OCI-LY1 (cell line): ENCODE measurements around the gene RASSF5.
A peak's percentile ranks its signal among the peaks of the same experiment; 100 is the strongest.

ENCODE experiments used
- H2AFZ ChIP-seq: fragments of 200-600 bp; sonication (generic), shearing (Covaris generic); 2 replicates; pipeline ENCODE4 v1.6.0; 2014; ENCODE audit warnings: antibody characterized with exemption, mild to moderate bottlenecking, low read length
- H3F3A ChIP-seq: fragments of 200-600 bp; sonication (generic), shearing (Covaris generic); 2 replicates; pipeline ENCODE4 v1.6.0; 2014; ENCODE audit warnings: mild to moderate bottlenecking, antibody characterized with exemption, low read length, moderate library complexity; ENCODE audit not compliant: insufficient read depth
- H3K27ac ChIP-seq: fragments of 200-600 bp; sonication (generic); 2 replicates; pipeline ENCODE4 v1.5.1; 2014; ENCODE audit warnings: low read length, mixed run types, mild to moderate bottlenecking, low read depth; ENCODE audit not compliant: poor library complexity, severe bottlenecking
- H3K27me3 ChIP-seq: fragments of 200-600 bp; sonication (generic); 2 replicates; pipeline ENCODE4 v1.6.0; 2014; ENCODE audit warnings: antibody characterized with exemption, mild to moderate bottlenecking, low read length, moderate library complexity; ENCODE audit not compliant: insufficient read depth
- H3K36me3 ChIP-seq: fragments of 200-600 bp; sonication (generic); 2 replicates; pipeline ENCODE4 v1.6.1; 2014; ENCODE audit warnings: mild to moderate bottlenecking, antibody characterized with exemption, low read length, moderate library complexity, mixed read lengths; ENCODE audit not compliant: insufficient read depth
- H3K4me1 ChIP-seq: fragments of 200-600 bp; sonication (generic); 2 replicates; pipeline ENCODE4 v1.5.1; 2014; ENCODE audit warnings: mild to moderate bottlenecking, low read length, moderate library complexity; ENCODE audit not compliant: insufficient read depth, severe bottlenecking
- H3K4me2 ChIP-seq: fragments of 200-600 bp; sonication (generic), shearing (Covaris generic); 2 replicates; pipeline ENCODE4 v1.6.1; 2014; ENCODE audit warnings: low read length
- H3K4me3 ChIP-seq: fragments of 200-600 bp; sonication (generic); 2 replicates; pipeline ENCODE4 v1.5.1; 2014; ENCODE audit warnings: low read length, low read depth, mild to moderate bottlenecking, mixed read lengths; ENCODE audit not compliant: poor library complexity, severe bottlenecking
- H3K79me2 ChIP-seq: fragments of 200-600 bp; shearing (Covaris generic); 2 replicates; pipeline ENCODE4 v1.6.1; 2016; ENCODE audit warnings: mixed run types, low read length, mixed read lengths; ENCODE audit not compliant: insufficient read depth
- H3K9ac ChIP-seq: fragments of 200-600 bp; sonication (generic), shearing (Covaris generic); 2 replicates; pipeline ENCODE4 v1.6.1; 2014; ENCODE audit warnings: mild to moderate bottlenecking, low read length, mixed read lengths
- H3K9me2 ChIP-seq: fragments of 200-600 bp; sonication (generic), shearing (Covaris generic); 2 replicates; pipeline ENCODE4 v1.6.1; 2014; ENCODE audit warnings: low read depth, mild to moderate bottlenecking, low read length, mixed read lengths
- H3K9me3 ChIP-seq: fragments of 200-600 bp; shearing (Covaris generic); 2 replicates; pipeline ENCODE4 v1.6.1; 2014; ENCODE audit warnings: low read length, mixed read lengths
- H4K20me1 ChIP-seq: fragments of 200-600 bp; sonication (generic), shearing (Covaris generic); 2 replicates; pipeline ENCODE4 v1.6.0; 2016; ENCODE audit warnings: mild to moderate bottlenecking, low read length; ENCODE audit not compliant: insufficient read depth
- CTCF ChIP-seq: fragments of 200-600 bp; sonication (generic), shearing (Covaris generic); IDR thresholded peaks from 2 replicates; pipeline ENCODE4 v1.5.1; 2017; ENCODE audit warnings: mild to moderate bottlenecking, antibody characterized with exemption, low read length, moderate library complexity, mixed read lengths
- EZH2 ChIP-seq: fragments of 200-600 bp; sonication (generic), shearing (Covaris generic); IDR thresholded peaks from 2 replicates; pipeline ENCODE4 v1.8.0; 2017; ENCODE audit warnings: borderline replicate concordance, mixed run types, mild to moderate bottlenecking, antibody characterized with exemption, low read length, moderate library complexity, mixed read lengths

Gene RASSF5

GRCh38 chr1:206634365-206635079, 127.2 kb downstream of the RASSF5 start:
- Histone ChIP-seq H3K9ac (peak overlapping the region; percentile 58), H3K9me3 (no peaks in the 10 kb centered on the region), H4K20me1 (no peaks in the 10 kb centered on the region), H3K4me3 (peak overlapping the region; percentile 71), H3K9me2 (no peaks in the 10 kb centered on the region), H3K4me1 (peaks cover 34% of the 10 kb centered on the region), H3K27me3 (no peaks in the 10 kb centered on the region), H3K4me2 (peak overlapping the region; percentile 63), H3F3A (peaks cover 4% of the 10 kb centered on the region; the same call in 1 of the 2 replicates), H3K27ac (peak overlapping the region; percentile 20), H2AFZ (peak overlapping the region; percentile 72; the same call in 1 of the 2 replicates), H3K36me3 (no peaks in the 10 kb centered on the region), H3K79me2 (no peaks in the 10 kb centered on the region)
- no peak for TF ChIP-seq EZH2
- TF ChIP-seq CTCF = peak; percentile 91

GRCh38 chr1:206635080-206635977, 128.0 kb downstream of the RASSF5 start, which contains the start of gene DYRK3:
DYRK3 (plus strand) TSS chr1:206635536; CDS start chr1:206635704, 168 bp downstream.
- Histone ChIP-seq H3K4me2 (peak within 1 kb of the TSS; percentile 63), H3K4me3 (peak within 1 kb of the TSS; percentile 71), H3F3A (peaks cover 4% of the 10 kb centered on the region; the same call in 1 of the 2 replicates), H3K36me3 (no peaks in the 10 kb centered on the region), H3K9ac (peak within 1 kb of the TSS; percentile 58), H3K4me1 (peaks cover 34% of the 10 kb centered on the region), H3K9me2 (no peaks in the 10 kb centered on the region), H3K79me2 (no peaks in the 10 kb centered on the region), H3K27me3 (no peaks in the 10 kb centered on the region), H3K9me3 (no peaks in the 10 kb centered on the region), H3K27ac (peak within 1 kb of the TSS; percentile 27), H4K20me1 (no peaks in the 10 kb centered on the region), H2AFZ (peak within 1 kb of the TSS; percentile 72; the same call in 1 of the 2 replicates)
- no peak for TF ChIP-seq EZH2
- TF ChIP-seq CTCF = no peak

GRCh38 chr1:206635978-206636345, 128.6 kb downstream of the RASSF5 start:
- Histone ChIP-seq H3K9me3 (no peaks in the 10 kb centered on the region), H4K20me1 (no peaks in the 10 kb centered on the region), H3K9ac (peak overlapping the region; percentile 48; the same call in 1 of the 2 replicates), H3K27me3 (no peaks in the 10 kb centered on the region), H3K4me2 (peak overlapping the region; percentile 63), H3K4me1 (peaks cover 34% of the 10 kb centered on the region), H3K9me2 (no peaks in the 10 kb centered on the region), H3F3A (peaks cover 4% of the 10 kb centered on the region; the same call in 1 of the 2 replicates), H3K79me2 (no peaks in the 10 kb centered on the region), H3K27ac (no peak overlapping the region), H3K36me3 (no peaks in the 10 kb centered on the region), H3K4me3 (peak overlapping the region; percentile 71), H2AFZ (no peak overlapping the region)
- TF ChIP-seq CTCF = no peak
- no peak for TF ChIP-seq EZH2
